ENCODE measurements around the gene PDHX.

Gene PDHX

DNA sequence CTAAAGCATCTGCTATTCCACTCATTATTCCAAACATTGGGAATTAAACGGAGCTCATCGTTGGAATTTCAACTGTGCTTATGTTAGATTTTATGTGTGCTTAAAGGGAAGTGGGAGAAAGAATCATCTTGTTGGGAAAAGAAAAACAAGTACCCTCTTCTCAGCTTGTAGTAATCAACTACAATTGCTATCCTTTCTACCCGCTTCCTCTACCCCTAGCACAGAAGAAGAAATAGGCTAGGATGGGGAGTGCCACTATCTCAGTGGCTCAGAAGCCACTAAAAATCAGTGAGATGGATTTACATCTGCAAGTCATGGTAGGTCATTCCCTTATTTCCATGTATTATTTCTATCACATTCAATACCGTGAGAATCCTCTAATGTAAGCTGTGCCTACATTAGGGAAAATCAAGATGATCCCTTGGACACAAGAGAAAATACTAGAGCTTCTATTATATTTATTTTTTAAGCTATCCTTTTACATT, 124.7 kb downstream of the PDHX start (continued):
- TF ChIP-seq, protein P1, sequence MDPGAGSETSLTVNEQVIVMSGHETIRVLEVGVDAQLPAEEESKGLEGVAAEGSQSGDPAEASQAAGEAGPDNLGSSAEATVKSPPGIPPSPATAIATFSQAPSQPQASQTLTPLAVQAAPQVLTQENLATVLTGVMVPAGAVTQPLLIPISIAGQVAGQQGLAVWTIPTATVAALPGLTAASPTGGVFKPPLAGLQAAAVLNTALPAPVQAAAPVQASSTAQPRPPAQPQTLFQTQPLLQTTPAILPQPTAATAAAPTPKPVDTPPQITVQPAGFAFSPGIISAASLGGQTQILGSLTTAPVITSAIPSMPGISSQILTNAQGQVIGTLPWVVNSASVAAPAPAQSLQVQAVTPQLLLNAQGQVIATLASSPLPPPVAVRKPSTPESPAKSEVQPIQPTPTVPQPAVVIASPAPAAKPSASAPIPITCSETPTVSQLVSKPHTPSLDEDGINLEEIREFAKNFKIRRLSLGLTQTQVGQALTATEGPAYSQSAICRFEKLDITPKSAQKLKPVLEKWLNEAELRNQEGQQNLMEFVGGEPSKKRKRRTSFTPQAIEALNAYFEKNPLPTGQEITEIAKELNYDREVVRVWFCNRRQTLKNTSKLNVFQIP (CRISPR knock-in tag; IDR thresholded peaks at IDR 0.05; ENCODE audit: borderline replicate concordance, low read depth), result no peak
- TF ChIP-seq ISL1 (CRISPR knock-in tag; IDR thresholded peaks at IDR 0.05) (no peak), PPARA (CRISPR knock-in tag; IDR thresholded peaks at IDR 0.05; ENCODE audit: borderline replicate concordance) (no peak), ZNF70 (CRISPR knock-in tag; IDR thresholded peaks at IDR 0.05) (no peak)
- TF ChIP-seq, protein P2, sequence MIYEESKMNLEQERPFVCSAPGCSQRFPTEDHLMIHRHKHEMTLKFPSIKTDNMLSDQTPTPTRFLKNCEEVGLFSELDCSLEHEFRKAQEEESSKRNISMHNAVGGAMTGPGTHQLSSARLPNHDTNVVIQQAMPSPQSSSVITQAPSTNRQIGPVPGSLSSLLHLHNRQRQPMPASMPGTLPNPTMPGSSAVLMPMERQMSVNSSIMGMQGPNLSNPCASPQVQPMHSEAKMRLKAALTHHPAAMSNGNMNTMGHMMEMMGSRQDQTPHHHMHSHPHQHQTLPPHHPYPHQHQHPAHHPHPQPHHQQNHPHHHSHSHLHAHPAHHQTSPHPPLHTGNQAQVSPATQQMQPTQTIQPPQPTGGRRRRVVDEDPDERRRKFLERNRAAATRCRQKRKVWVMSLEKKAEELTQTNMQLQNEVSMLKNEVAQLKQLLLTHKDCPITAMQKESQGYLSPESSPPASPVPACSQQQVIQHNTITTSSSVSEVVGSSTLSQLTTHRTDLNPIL (CRISPR knock-in tag; IDR thresholded peaks at IDR 0.05; ENCODE audit: low read depth), result no peak

DNA sequence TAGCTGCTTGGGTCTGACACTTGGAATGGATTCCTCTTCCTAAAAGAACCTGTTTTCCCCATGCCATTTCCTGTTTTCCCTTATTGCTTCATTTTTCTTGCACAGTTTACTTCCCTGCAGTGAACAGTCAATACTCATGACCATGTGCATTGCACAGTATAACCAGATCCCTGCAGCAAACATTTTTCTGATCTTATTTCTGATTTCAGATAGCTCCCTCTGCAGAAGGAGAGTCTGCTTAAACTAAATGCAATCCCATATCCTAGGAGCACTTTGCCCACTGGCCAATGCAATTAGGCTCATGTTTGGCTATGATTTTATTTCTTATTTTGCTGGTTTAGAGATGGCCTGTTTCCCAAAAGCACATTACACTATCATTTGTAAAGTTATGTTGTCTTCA, 125.8 kb downstream of the PDHX start:
- ATAC-seq, result peak; percentile 67
- TF ChIP-seq, protein P3, sequence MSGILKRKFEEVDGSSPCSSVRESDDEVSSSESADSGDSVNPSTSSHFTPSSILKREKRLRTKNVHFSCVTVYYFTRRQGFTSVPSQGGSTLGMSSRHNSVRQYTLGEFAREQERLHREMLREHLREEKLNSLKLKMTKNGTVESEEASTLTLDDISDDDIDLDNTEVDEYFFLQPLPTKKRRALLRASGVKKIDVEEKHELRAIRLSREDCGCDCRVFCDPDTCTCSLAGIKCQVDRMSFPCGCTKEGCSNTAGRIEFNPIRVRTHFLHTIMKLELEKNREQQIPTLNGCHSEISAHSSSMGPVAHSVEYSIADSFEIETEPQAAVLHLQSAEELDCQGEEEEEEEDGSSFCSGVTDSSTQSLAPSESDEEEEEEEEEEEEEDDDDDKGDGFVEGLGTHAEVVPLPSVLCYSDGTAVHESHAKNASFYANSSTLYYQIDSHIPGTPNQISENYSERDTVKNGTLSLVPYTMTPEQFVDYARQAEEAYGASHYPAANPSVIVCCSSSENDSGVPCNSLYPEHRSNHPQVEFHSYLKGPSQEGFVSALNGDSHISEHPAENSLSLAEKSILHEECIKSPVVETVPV (CRISPR knock-in tag; IDR thresholded peaks at IDR 0.05), result no peak
- TF ChIP-seq ZNF70 (CRISPR knock-in tag; IDR thresholded peaks at IDR 0.05), result no peak
- TF ChIP-seq ZFP30 (CRISPR knock-in tag; IDR thresholded peaks at IDR 0.05), result no peak
- TF ChIP-seq RARB (CRISPR knock-in tag; IDR thresholded peaks at IDR 0.05), result no peak
- no peak for TF ChIP-seq ISL1 (CRISPR knock-in tag; IDR thresholded peaks at IDR 0.05)
- TF ChIP-seq, protein P4, sequence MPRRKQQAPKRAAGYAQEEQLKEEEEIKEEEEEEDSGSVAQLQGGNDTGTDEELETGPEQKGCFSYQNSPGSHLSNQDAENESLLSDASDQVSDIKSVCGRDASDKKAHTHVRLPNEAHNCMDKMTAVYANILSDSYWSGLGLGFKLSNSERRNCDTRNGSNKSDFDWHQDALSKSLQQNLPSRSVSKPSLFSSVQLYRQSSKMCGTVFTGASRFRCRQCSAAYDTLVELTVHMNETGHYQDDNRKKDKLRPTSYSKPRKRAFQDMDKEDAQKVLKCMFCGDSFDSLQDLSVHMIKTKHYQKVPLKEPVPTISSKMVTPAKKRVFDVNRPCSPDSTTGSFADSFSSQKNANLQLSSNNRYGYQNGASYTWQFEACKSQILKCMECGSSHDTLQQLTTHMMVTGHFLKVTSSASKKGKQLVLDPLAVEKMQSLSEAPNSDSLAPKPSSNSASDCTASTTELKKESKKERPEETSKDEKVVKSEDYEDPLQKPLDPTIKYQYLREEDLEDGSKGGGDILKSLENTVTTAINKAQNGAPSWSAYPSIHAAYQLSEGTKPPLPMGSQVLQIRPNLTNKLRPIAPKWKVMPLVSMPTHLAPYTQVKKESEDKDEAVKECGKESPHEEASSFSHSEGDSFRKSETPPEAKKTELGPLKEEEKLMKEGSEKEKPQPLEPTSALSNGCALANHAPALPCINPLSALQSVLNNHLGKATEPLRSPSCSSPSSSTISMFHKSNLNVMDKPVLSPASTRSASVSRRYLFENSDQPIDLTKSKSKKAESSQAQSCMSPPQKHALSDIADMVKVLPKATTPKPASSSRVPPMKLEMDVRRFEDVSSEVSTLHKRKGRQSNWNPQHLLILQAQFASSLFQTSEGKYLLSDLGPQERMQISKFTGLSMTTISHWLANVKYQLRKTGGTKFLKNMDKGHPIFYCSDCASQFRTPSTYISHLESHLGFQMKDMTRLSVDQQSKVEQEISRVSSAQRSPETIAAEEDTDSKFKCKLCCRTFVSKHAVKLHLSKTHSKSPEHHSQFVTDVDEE (CRISPR knock-in tag; IDR thresholded peaks at IDR 0.05), result no peak
- no peak for TF ChIP-seq BACH2 (CRISPR knock-in tag; IDR thresholded peaks at IDR 0.05; ENCODE audit: borderline replicate concordance)
- TF ChIP-seq, protein P2 (CRISPR knock-in tag; IDR thresholded peaks at IDR 0.05; ENCODE audit: low read depth), result no peak
- no peak for TF ChIP-seq PPARA (CRISPR knock-in tag; IDR thresholded peaks at IDR 0.05; ENCODE audit: borderline replicate concordance)
- TF ChIP-seq ZC3H10 (CRISPR knock-in tag; IDR thresholded peaks at IDR 0.05), result no peak
- TF ChIP-seq CSDC2 (CRISPR knock-in tag; IDR thresholded peaks at IDR 0.05), result no peak
- TF ChIP-seq ZNF8 (CRISPR knock-in tag; IDR thresholded peaks at IDR 0.05), result no peak

DNA sequence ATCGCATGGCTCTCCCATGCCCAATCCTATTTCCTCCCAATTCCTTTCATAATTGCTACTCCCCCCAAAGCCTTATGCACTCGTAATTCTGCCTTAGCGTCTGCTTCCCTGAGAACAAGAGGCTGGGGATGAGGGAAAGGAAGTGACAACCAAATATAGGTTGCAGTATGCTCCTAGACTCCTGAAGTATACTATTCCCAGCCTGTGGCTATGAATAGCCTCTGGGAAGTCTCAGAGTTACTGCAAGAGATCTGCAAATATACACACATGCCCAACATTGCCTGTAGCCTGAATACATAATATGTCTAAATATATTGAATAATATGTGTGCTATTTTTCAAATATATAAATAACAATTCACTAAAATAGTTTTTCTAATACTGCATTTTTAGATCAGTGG, 126.5 kb downstream of the PDHX start:
- ATAC-seq, result no peak
- TF ChIP-seq TOX (CRISPR knock-in tag; IDR thresholded peaks at IDR 0.05; ENCODE audit: borderline replicate concordance), result no peak
- no peak for TF ChIP-seq RARB (CRISPR knock-in tag; IDR thresholded peaks at IDR 0.05)
- TF ChIP-seq, protein P4 (CRISPR knock-in tag; IDR thresholded peaks at IDR 0.05), result no peak
- no peak for TF ChIP-seq BACH2 (CRISPR knock-in tag; IDR thresholded peaks at IDR 0.05; ENCODE audit: borderline replicate concordance)
- TF ChIP-seq OSR1 (CRISPR knock-in tag; IDR thresholded peaks at IDR 0.05), result no peak
- TF ChIP-seq ARNTL (CRISPR knock-in tag; IDR thresholded peaks at IDR 0.05; ENCODE audit: borderline replicate concordance, low read depth), result no peak
- TF ChIP-seq TCF4 (CRISPR knock-in tag; IDR thresholded peaks at IDR 0.05; ENCODE audit: borderline replicate concordance), result no peak
- TF ChIP-seq, protein P3 (CRISPR knock-in tag; IDR thresholded peaks at IDR 0.05), result no peak
- TF ChIP-seq ZFP3 (CRISPR knock-in tag; IDR thresholded peaks at IDR 0.05), result no peak
- TF ChIP-seq ESRRG (CRISPR knock-in tag; IDR thresholded peaks at IDR 0.05), result no peak
- TF ChIP-seq, protein P2 (CRISPR knock-in tag; IDR thresholded peaks at IDR 0.05; ENCODE audit: low read depth), result no peak
